Coronary artery (tissue), 2 donors: ENCODE data around the gene ADGRD1.

Experiments used
- DNase-seq: peaks from one replicate; pipeline ENCODE4 v3.0.0-alpha.2; 2017; ENCODE audit warnings: low spot score
- H3K27ac ChIP-seq, 2 donors: fragments of 200-600 bp; sonication (generic); one replicate each; pipeline ENCODE4 v1.5.1; 2016 to 2019
- H3K4me3 ChIP-seq: fragments of 200-600 bp; sonication (generic); 2 replicates; pipeline ENCODE4 v1.5.1; 2016; ENCODE audit warnings: mild to moderate bottlenecking, moderate library complexity
- TF ChIP-seq, protein P1 (sequence below): fragments of 200-600 bp; sonication (generic); IDR thresholded peaks from one replicate; pipeline ENCODE4 v1.5.1; 2019; ENCODE audit warnings: antibody characterized with exemption

ADGRD1 gene

DNA sequence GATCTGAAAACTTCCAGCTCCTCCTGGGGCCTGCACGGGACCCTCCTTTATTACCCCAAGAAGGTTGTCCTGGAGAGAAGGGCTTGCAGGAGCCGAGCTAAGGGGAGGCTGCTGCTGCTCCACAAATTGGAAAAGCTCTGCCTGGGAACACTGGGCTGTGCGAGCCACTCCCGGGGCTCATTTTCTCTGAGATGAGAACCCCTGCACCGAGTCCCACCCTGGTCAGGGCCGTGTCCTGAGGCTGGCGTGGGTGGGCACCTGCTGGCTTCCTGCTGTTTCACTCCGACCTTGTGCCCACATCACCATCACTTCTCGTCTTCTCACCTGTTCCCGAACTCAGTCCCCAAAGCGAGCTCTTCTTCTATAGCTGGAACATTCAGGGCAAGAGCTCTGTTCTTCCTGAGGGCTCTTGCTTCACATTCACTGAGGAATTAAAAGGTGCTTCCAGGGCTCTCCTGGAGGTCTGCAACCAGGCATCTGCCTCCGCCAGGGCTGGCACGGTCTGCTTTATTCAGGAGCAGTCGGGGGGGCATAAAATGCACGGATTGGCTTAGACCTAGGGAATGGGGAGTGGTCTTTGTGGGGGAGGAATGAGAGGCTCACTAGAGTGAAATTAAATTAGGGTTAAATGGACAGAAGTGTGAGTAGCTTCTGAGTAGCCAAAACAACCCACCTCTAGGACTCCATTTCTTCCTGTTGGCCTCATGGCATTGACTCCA is 98.5 kb downstream of the ADGRD1 start:
- no peak for DNase-seq
- no peak overlapping the region for H3K4me3 ChIP-seq
- TF ChIP-seq, protein P1, sequence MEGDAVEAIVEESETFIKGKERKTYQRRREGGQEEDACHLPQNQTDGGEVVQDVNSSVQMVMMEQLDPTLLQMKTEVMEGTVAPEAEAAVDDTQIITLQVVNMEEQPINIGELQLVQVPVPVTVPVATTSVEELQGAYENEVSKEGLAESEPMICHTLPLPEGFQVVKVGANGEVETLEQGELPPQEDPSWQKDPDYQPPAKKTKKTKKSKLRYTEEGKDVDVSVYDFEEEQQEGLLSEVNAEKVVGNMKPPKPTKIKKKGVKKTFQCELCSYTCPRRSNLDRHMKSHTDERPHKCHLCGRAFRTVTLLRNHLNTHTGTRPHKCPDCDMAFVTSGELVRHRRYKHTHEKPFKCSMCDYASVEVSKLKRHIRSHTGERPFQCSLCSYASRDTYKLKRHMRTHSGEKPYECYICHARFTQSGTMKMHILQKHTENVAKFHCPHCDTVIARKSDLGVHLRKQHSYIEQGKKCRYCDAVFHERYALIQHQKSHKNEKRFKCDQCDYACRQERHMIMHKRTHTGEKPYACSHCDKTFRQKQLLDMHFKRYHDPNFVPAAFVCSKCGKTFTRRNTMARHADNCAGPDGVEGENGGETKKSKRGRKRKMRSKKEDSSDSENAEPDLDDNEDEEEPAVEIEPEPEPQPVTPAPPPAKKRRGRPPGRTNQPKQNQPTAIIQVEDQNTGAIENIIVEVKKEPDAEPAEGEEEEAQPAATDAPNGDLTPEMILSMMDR = no peak
- H3K27ac ChIP-seq = no peak overlapping the region

DNA sequence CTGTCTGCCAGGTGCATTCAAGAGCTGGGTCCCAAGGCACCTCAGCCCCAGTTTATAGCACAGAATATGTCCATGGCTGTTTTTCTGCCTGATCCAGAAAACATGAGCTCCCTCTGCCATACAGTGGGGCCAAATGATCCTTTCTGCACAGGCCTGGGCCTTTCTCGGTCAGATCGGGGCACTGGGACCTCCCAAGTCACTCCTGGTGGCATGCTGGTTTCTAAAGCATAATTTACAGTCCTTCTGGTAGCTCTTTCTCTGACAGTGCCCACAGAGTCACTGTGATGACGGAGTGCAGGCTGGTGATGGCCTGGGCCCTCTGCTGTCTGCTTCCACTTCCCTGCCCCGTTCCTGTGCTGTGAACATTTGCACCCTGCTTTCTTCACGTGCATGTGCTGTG is 99.2 kb downstream of the ADGRD1 start:
- H3K4me3 ChIP-seq = no peak overlapping the region
- no peak for DNase-seq
- H3K27ac ChIP-seq = no peak overlapping the region
- TF ChIP-seq, protein P1 = no peak

DNA sequence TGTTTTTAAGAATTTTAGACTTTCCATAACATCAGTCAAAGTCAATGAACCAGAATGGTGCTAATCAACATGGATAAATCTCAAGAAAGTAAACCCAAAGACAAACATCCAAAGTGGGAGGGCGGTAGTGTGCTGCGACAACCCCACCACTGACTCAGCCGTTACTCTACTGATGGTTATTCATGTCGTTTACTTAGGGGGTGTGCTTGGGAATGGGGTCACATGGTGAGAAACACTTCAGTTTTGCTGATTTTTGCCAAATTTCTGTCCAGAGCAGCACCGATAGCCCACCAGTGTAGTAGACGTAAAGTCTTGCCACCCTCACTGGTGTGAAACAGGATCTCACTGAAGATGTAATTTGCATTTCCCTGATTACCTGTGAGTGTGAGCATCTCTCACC is 99.9 kb downstream of the ADGRD1 start:
- TF ChIP-seq, protein P1 = no peak
- DNase-seq = no peak
- Histone ChIP-seq H3K27ac (no peak overlapping the region), H3K4me3 (no peak overlapping the region)

DNA sequence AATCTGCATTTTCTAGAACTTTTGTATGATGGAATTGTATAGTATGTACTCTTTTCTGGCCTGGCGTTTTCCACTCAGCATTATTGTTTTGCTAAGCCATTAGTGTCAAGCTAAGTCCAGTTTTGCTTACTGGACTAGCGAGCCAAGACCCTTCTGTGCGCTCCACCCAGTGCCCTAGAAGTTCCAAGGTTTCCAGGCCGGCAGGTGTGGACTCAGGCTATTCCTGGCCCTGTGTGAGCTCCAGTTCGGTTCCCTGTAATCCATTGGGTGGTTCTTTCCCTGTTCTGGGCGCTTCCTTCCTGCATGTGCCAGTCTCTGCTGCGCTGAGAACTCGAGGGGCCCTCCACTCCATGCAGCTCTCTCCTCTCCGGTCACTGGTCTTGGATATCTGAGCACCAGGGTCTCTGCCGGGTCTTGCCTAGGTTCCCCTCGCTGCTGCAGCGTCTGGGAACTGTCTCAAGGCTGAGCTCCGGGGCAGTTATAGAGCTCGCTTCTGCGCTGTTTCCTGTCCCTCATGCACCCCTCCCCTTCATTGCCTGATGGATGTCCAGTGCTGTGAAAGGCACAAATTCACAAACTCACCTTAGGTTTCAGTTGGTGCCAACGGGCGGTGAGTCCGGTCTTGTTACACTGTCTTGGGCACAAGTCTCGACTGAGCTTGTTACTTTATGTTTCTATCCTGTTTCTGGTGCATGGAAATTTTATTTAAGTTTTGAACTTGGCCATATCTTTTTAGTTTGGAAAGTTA is 100.8 kb downstream of the ADGRD1 start:
- Histone ChIP-seq H3K27ac (no peak overlapping the region), H3K4me3 (no peak overlapping the region)
- DNase-seq = no peak
- TF ChIP-seq, protein P1 = no peak

DNA sequence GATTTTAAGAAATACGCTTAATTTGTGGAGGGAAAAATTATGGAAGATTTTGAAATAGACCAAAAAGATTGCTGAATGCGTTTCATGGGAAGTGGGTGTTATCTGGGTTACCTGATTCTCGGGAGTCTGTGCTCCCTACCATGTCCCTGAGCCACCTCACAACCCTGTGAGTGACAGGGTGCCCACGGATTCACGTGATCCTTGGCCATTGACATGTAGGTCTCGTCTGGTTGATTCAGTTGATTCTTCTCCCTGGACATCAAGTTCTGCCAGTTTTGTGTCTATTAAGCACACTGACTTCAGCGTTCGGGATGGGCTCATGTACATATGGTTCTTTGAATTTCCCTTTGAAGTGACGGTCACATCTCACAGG is 101.4 kb downstream of the ADGRD1 start:
- Histone ChIP-seq H3K4me3 (no peak overlapping the region), H3K27ac (no peak overlapping the region)
- no peak for DNase-seq
- TF ChIP-seq, protein P1 = no peak

DNA sequence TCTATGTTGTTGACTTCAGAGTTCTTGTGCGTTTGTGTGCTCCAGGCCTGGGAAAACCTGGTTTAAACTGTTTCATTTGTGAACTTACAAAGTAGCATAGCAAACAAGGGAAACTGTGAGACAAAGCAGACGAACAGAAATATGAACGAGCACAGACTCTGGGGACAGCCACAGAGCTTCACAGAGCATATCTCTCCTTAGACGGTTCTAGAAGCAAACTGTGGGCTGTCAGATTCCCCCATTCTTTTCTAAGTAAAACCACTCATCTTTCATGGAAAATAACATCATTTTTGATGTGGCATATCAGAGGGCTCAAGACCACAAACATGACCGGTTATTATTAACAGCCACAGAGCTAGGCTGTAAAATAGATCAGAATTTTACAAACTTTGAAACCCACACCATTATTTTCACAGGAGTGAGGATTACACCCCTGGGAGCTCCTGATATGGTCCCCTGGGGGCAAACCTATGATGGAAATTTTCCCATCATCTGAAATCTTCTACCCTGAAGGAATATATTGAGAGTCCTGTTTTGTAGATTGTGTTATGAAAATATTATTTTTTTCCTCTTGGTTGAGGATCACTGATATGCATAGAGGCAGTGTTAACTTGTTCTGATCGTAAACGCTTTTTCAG is 102.0 kb downstream of the ADGRD1 start:
- H3K4me3 ChIP-seq = no peak overlapping the region
- TF ChIP-seq, protein P1 = no peak
- H3K27ac ChIP-seq = no peak overlapping the region
- no peak for DNase-seq
